ENCODE measurements around the gene PGBD1.

Gene PGBD1

GRCh38 chr6:28336284-28337120, 55.1 kb downstream of the PGBD1 start:
- DNase-seq = peak; percentile 60

GRCh38 chr6:28337121-28337520, 55.7 kb downstream of the PGBD1 start:
- DNase-seq = no peak

GRCh38 chr6:28340310-28341095, 59.1 kb downstream of the PGBD1 start:
- DNase-seq = no peak

GRCh38 chr6:28343898-28344677, 62.7 kb downstream of the PGBD1 start:
- no peak for DNase-seq

GRCh38 chr6:28345201-28345600, 63.8 kb downstream of the PGBD1 start:
- DNase-seq = no peak

- no peak for DNase-seq
Measured at GRCh38 chr6:28347119-28347518, 65.7 kb downstream of the PGBD1 start.

- DNase-seq = no peak
Measured at GRCh38 chr6:28349344-28349891, 68.0 kb downstream of the PGBD1 start.

- peak; percentile 86 for DNase-seq
Measured at GRCh38 chr6:28349892-28350737, 68.7 kb downstream of the PGBD1 start, which contains the start of gene ZKSCAN3. Gene ZKSCAN3, plus strand, starts transcription at chr6:28349947. Its CDS starts 9,640 bp downstream, at chr6:28359587.

GRCh38 chr6:28351087-28351486, 69.7 kb downstream of the PGBD1 start:
- DNase-seq = no peak

GRCh38 chr6:28351493-28351925, 70.1 kb downstream of the PGBD1 start:
- DNase-seq = no peak

Data from CD4-positive, alpha-beta T cell treated with Interleukin-17A for 1 hour (primary cell).